ENCODE data around the gene TMEM263.

DNA sequence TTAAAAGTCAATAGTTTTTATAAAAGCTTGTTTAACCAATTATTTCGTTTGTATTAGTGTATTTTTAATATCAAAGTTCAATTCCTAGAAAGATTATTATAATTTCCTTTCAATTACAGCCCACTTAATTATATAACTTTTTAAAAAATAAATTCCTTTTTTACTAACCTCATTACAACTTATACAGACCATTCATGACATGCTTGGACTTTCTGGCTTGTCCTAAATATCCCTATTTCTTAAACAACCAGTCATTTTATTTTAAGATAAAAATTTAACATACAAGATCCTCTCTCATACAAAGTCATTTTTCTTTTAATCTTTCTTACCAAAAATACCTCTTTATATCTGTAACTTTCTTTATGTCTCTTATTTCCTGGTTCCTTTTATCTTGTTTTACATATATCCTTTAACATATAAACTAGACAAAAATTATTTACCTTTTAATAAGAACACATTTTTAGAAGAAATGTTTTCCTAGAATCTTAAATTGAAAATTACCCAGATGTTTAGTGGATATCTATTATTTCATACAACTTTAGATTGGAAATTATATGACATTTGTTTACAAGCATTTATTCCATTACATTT, 10.4 kb upstream of the TMEM263 start:
- TF ChIP-seq, protein P1, sequence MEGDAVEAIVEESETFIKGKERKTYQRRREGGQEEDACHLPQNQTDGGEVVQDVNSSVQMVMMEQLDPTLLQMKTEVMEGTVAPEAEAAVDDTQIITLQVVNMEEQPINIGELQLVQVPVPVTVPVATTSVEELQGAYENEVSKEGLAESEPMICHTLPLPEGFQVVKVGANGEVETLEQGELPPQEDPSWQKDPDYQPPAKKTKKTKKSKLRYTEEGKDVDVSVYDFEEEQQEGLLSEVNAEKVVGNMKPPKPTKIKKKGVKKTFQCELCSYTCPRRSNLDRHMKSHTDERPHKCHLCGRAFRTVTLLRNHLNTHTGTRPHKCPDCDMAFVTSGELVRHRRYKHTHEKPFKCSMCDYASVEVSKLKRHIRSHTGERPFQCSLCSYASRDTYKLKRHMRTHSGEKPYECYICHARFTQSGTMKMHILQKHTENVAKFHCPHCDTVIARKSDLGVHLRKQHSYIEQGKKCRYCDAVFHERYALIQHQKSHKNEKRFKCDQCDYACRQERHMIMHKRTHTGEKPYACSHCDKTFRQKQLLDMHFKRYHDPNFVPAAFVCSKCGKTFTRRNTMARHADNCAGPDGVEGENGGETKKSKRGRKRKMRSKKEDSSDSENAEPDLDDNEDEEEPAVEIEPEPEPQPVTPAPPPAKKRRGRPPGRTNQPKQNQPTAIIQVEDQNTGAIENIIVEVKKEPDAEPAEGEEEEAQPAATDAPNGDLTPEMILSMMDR (IDR thresholded peaks at IDR 0.05; ENCODE audit: poor library complexity), result no peak
- no peak for TF ChIP-seq EZH2phosphoT487 (IDR thresholded peaks at IDR 0.05; ENCODE audit: low read depth, severe bottlenecking, unreplicated experiment)
